ENCODE measurements around the gene ATP12A.

GRCh38 chr13:24683351-24683750, 3.1 kb downstream of the ATP12A start:
- TF ChIP-seq POLR2AphosphoS5 (IDR thresholded peaks at IDR 0.05; ENCODE audit: low read depth, low read length) (no peak), REST (IDR thresholded peaks at IDR 0.05; ENCODE audit: insufficient read depth in 1 of 2, low read depth in 2 of 2, low read length in 2 of 2) (no peak), TAF1 (IDR thresholded peaks at IDR 0.05; ENCODE audit: borderline replicate concordance, insufficient read depth, low read length) (no peak), SIN3A (IDR thresholded peaks at IDR 0.05; ENCODE audit: borderline replicate concordance, insufficient read depth, low read length) (no peak)

Measured in PFSK-1 (cell line).